ENCODE data around the gene HDAC4. TPM values are rescaled to one million over a fixed set of nuclear protein-coding genes. Genes with fewer than 3 reads are reported as not detected.

The HDAC4 gene
- polyA plus RNA-seq, 1 experiment = 4.4 TPM

DNA sequence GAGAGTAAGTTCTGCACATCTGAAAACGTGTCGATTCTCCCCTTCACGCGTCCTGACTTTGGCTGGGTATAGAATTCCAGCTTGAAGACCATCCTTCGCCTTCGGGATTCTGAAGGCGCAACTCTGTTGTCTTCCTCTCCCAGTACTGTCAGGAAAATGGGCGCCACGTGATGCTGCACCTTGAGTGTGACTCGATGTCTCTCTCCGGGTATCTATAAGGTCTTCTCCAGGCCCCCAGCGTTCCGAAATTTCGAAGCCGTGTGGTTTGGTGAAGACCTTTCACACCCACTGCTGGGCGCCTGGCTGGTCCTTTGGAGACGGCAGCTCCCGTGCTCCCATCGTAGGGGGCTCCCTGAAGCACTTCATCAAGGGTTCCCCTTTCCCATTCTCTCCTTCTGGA, 203.7 kb downstream of the HDAC4 start:
- POLR2A ChIA-PET = no interaction called here
- TF ChIP-seq, protein P1, sequence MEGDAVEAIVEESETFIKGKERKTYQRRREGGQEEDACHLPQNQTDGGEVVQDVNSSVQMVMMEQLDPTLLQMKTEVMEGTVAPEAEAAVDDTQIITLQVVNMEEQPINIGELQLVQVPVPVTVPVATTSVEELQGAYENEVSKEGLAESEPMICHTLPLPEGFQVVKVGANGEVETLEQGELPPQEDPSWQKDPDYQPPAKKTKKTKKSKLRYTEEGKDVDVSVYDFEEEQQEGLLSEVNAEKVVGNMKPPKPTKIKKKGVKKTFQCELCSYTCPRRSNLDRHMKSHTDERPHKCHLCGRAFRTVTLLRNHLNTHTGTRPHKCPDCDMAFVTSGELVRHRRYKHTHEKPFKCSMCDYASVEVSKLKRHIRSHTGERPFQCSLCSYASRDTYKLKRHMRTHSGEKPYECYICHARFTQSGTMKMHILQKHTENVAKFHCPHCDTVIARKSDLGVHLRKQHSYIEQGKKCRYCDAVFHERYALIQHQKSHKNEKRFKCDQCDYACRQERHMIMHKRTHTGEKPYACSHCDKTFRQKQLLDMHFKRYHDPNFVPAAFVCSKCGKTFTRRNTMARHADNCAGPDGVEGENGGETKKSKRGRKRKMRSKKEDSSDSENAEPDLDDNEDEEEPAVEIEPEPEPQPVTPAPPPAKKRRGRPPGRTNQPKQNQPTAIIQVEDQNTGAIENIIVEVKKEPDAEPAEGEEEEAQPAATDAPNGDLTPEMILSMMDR (IDR thresholded peaks at IDR 0.05; ENCODE audit: insufficient read depth, low read depth, low read length) = no peak

DNA sequence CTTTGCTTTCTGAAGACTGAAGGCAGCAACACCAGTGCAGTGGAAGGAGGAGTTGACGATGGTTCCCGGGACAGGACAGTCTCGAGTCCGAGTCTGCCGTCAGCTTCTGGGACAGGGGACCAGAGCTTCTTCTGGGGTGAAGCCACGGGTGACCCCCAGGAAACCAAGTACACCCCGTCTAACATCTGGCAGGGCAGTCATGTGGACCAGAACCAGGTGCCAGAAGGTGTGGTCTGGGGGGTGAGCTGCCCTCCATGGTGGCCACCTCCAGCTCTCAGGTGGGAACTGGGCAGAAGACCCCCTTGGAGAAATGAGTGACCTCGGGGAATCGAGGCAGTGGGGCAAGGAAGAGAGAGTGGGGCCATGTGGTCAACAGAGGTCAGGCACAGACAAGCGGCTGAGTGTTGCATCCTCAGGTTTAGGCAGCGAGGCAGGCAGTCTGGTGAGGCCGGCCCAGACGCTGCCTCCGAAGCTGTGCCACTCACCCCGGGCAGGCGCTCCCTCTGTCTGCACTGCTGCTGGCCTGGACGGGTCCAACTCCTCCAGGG, 204.3 kb downstream of the HDAC4 start:
- no peak overlapping the region for H3K4me3 ChIP-seq (ENCODE audit: low read depth, low read length)
- POLR2A ChIA-PET = no interaction called here
- peaks cover 1% of the 10 kb centered on the region; the same call in 1 of the 2 replicates for H3K36me3 ChIP-seq (ENCODE audit: control insufficient read depth, insufficient read depth, low read length)
- no peaks in the 10 kb centered on the region for H3K27me3 ChIP-seq (ENCODE audit: control insufficient read depth, insufficient read depth, low read length)
- no peak for DNase-seq (ENCODE audit: low read depth)
- CTCF ChIA-PET = no interaction called here
- TF ChIP-seq, protein P1 (IDR thresholded peaks at IDR 0.05; ENCODE audit: insufficient read depth, low read depth, low read length) = no peak

More for the DNA sequence above, 203.7 kb downstream of the HDAC4 start:
- Histone ChIP-seq H3K27me3 (ENCODE audit: control insufficient read depth, insufficient read depth, low read length) (no peaks in the 10 kb centered on the region), H3K36me3 (ENCODE audit: control insufficient read depth, insufficient read depth, low read length) (peaks cover 1% of the 10 kb centered on the region; the same call in 1 of the 2 replicates), H3K4me3 (ENCODE audit: low read depth, low read length) (no peak overlapping the region)
- DNase-seq (ENCODE audit: low read depth) = no peak
- CTCF ChIA-PET = no interaction called here

DNA sequence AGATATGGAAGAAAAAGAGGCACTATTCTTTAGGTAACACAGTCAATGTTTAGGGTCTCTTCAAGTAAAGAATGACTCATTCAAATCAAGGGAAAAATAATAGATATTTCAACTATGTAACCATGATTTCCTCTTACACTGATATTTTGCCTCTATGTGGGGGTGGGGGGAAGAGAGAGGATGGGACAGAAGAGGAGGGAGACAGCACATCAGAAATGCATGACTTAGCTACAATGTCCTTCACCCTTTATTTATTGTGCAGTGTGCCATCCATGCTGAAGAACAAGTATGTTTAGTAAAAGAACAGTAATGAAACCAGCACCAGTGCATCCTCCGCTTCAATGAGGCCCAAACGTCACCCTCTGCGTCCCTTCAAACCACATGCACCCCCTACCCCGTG, 204.8 kb downstream of the HDAC4 start:
- DNase-seq (ENCODE audit: low read depth) = no peak
- H3K4me3 ChIP-seq (ENCODE audit: low read depth, low read length) = no peak overlapping the region
- TF ChIP-seq, protein P1 (IDR thresholded peaks at IDR 0.05; ENCODE audit: insufficient read depth, low read depth, low read length) = no peak
- ChIA-PET CTCF (no interaction called here), POLR2A (no interaction called here)
- peaks cover 1% of the 10 kb centered on the region; the same call in 1 of the 2 replicates for H3K36me3 ChIP-seq (ENCODE audit: control insufficient read depth, insufficient read depth, low read length)
- no peaks in the 10 kb centered on the region for H3K27me3 ChIP-seq (ENCODE audit: control insufficient read depth, insufficient read depth, low read length)

- ChIA-PET POLR2A (no interaction called here), CTCF (interaction anchor here (1.2 kb wide), 1 partner anchor 23 kb away, joined by 3 read pairs; no protein-coding TSS in a partner anchor)
- H3K27me3 ChIP-seq (ENCODE audit: control insufficient read depth, insufficient read depth, low read length) = no peaks in the 10 kb centered on the region
- no peak for DNase-seq (ENCODE audit: low read depth)
- peaks cover 1% of the 10 kb centered on the region; the same call in 1 of the 2 replicates for H3K36me3 ChIP-seq (ENCODE audit: control insufficient read depth, insufficient read depth, low read length)
- TF ChIP-seq, protein P1 (IDR thresholded peaks at IDR 0.05; ENCODE audit: insufficient read depth, low read depth, low read length) = no peak
- no peak overlapping the region for H3K4me3 ChIP-seq (ENCODE audit: low read depth, low read length)
Observed at GRCh38 chr2:239195318-239195871, 205.4 kb downstream of the HDAC4 start.

- TF ChIP-seq, protein P1 (IDR thresholded peaks at IDR 0.05; ENCODE audit: insufficient read depth, low read depth, low read length) = no peak
- H3K4me3 ChIP-seq (ENCODE audit: low read depth, low read length) = no peak overlapping the region
- H3K27me3 ChIP-seq (ENCODE audit: control insufficient read depth, insufficient read depth, low read length) = no peaks in the 10 kb centered on the region
- peaks cover 1% of the 10 kb centered on the region; the same call in 1 of the 2 replicates for H3K36me3 ChIP-seq (ENCODE audit: control insufficient read depth, insufficient read depth, low read length)
- ChIA-PET POLR2A (no interaction called here), CTCF (interaction anchor here (1.2 kb wide), 1 partner anchor 22 kb away, joined by 3 read pairs; no protein-coding TSS in a partner anchor)
- no peak for DNase-seq (ENCODE audit: low read depth)
Observed at GRCh38 chr2:239194731-239195317, 206.0 kb downstream of the HDAC4 start.
